Sigmoid colon (tissue), 7 donors: ENCODE data around the gene MARCHF9. TPM values are rescaled to one million over a fixed set of nuclear protein-coding genes. Genes with fewer than 3 reads are reported as not detected.

ENCODE experiments used
- DNase-seq: peaks from one replicate; pipeline ENCODE4 v3.0.0-alpha.2; 2019
- H3K27ac ChIP-seq, 4 donors: fragments of 200-600 bp; sonication (generic); one replicate each; pipeline ENCODE4 v1.5.1; 2016 to 2019; ENCODE audit warnings: mild to moderate bottlenecking in 1 of 4
- H3K27me3 ChIP-seq, 3 donors: fragments of 200-600 bp; sonication (generic); one replicate each; pipeline ENCODE4 v1.5.1; 2019; ENCODE audit warnings: mild to moderate bottlenecking in 1 of 3
- H3K36me3 ChIP-seq, 4 donors: fragments of 200-600 bp; sonication (generic); one replicate each; pipeline ENCODE4 v1.5.1; 2016 to 2019
- H3K4me1 ChIP-seq, 4 donors: fragments of 200-600 bp; sonication (generic); one replicate each; pipeline ENCODE4 v1.5.1; 2017 to 2019
- H3K4me3 ChIP-seq, 4 donors: fragments of 200-600 bp; sonication (generic); one replicate each; pipeline ENCODE4 v1.5.1; 2017 to 2019; ENCODE audit warnings: mild to moderate bottlenecking in 2 of 4, moderate library complexity in 1 of 4
- H3K9me3 ChIP-seq, 4 donors: fragments of 200-600 bp in 3 of 4; sonication (generic) in 3 of 4; one replicate each; pipeline versions ENCODE4 v1.5.1 to v1.6.1; 2013 to 2019
- CTCF ChIP-seq, 4 experiments: fragments of 450-650 bp in 3 of 4; fragments of 200-600 bp in 1 of 4; IDR thresholded peaks; one replicate each; pipeline ENCODE4 v1.5.1; 2016 to 2019; ENCODE audit warnings: antibody characterized with exemption in 4 of 4, mild to moderate bottlenecking in 3 of 4, moderate library complexity in 2 of 4
- EP300 ChIP-seq, 4 donors: sonication (generic); formaldehyde crosslinking; IDR thresholded peaks; one replicate each; pipeline ENCODE4 v1.6.1; 2017; ENCODE audit warnings: antibody characterized with exemption in 4 of 4
- POLR2A ChIP-seq, 2 donors: fragments of 450-650 bp; IDR thresholded peaks; one replicate each; pipeline ENCODE4 v1.6.1; 2016; ENCODE audit warnings: antibody characterized with exemption in 2 of 2, mild to moderate bottlenecking in 2 of 2, moderate library complexity in 2 of 2
- POLR2AphosphoS5 ChIP-seq, 4 donors: sonication (generic); formaldehyde crosslinking; IDR thresholded peaks; one replicate each; pipeline ENCODE4 v1.6.1; 2017; ENCODE audit warnings: antibody characterized with exemption in 4 of 4
- WGBS, 2 donors: extraction: QIAGEN DNeasy Blood & Tissue Kit; methylation state at CpG; one replicate each; pipeline ENCODE4 v1.1.7; 2013; 5-methylcytosine and 5-hydroxymethylcytosine counted together
- intact Hi-C: fragments of 100-400 bp; cut with DNase I; formaldehyde crosslinking; loops from one replicate; pipeline ENCODE4 v1.15.1; 2023
- polyA plus RNA-seq, 3 donors: library from polyadenylated mRNA; stranded (reverse); fragments of 200-250 nt; gene quantifications; one replicate each; pipeline ENCODE4 v1.2.3, GENCODE V29; 2013
- total RNA-seq, 4 donors: library from RNA; depleted of rRNA; stranded (reverse); fragments of >200 nt; gene quantifications; one replicate each; pipeline ENCODE4 v1.1.0, GENCODE V29; 2016
- donor health status: healthy with polysubstance abuse.
- donor health status: Bipolar disorder and iron deficiency.
- donor health status: healthy.

Gene MARCHF9
- total and polyA plus RNA-seq, 7 donors = 5.5 to 14.9 (median 7.9) TPM

GRCh38 chr12:57725851-57726150 is 29.1 kb upstream of the MARCHF9 start:
- H3K36me3 ChIP-seq = peaks cover 0 to 15% (median 2%) of the 10 kb centered on the region in 4 donors
- H3K27ac ChIP-seq = peak overlapping the region in 1 of 4 donors; percentile 56
- H3K9me3 ChIP-seq = no peaks in the 10 kb centered on the region
- DNase-seq = no peak
- peak overlapping the region; percentile 35 to 64 (median 52) for H3K4me3 ChIP-seq
- intact Hi-C loops = no loop called here
- 13 to 45% methylated on average over 10 of the region's 10 CpGs for WGBS, 2 donors
- H3K4me1 ChIP-seq = peaks cover 0 to 21% (median 17%) of the 10 kb centered on the region in 4 donors
- TF ChIP-seq POLR2AphosphoS5 (IDR thresholded peaks at IDR 0.05) (no peak), EP300 (IDR thresholded peaks at IDR 0.05) (no peak), CTCF (IDR thresholded peaks at IDR 0.05) (no peak), POLR2A (IDR thresholded peaks at IDR 0.05) (no peak)
- H3K27me3 ChIP-seq = peaks cover 0 to 42% (median 22%) of the 10 kb centered on the region in 3 donors

- intact Hi-C loops = no loop called here
- Histone ChIP-seq H3K36me3 (peaks cover 0 to 10% (median 0%) of the 10 kb centered on the region in 4 donors), H3K9me3 (no peaks in the 10 kb centered on the region), H3K4me1 (peaks cover 0 to 21% (median 17%) of the 10 kb centered on the region in 4 donors), H3K27me3 (peaks cover 0 to 47% (median 22%) of the 10 kb centered on the region in 3 donors), H3K27ac (peak overlapping the region; percentile 8 to 56 (median 32)), H3K4me3 (peak overlapping the region; percentile 35 to 64 (median 52))
- DNase-seq = peak; percentile 91
- 12 to 55% methylated on average over 79 of the region's 79 CpGs for WGBS, 2 donors
- peak in 1 of 4 donors; percentile 22 for TF ChIP-seq POLR2AphosphoS5 (IDR thresholded peaks at IDR 0.05)
- no peak for TF ChIP-seq EP300 (IDR thresholded peaks at IDR 0.05)
- peak; percentile 22 to 60 (median 56) for TF ChIP-seq CTCF (IDR thresholded peaks at IDR 0.05)
- TF ChIP-seq POLR2A (IDR thresholded peaks at IDR 0.05) = no peak
Measured at GRCh38 chr12:57726151-57726883, 28.6 kb upstream of the MARCHF9 start.

GRCh38 chr12:57726884-57727757 is 27.8 kb upstream of the MARCHF9 start:
- no peak for DNase-seq
- H3K27ac ChIP-seq = peak overlapping the region; percentile 8 to 56 (median 32)
- intact Hi-C loops = no loop called here
- peaks cover 0 to 52% (median 26%) of the 10 kb centered on the region in 3 donors for H3K27me3 ChIP-seq
- TF ChIP-seq CTCF (IDR thresholded peaks at IDR 0.05) = peak in 3 of 4 experiments; percentile 26 to 40 (median 27)
- no peak for TF ChIP-seq POLR2A (IDR thresholded peaks at IDR 0.05)
- H3K4me3 ChIP-seq = peak overlapping the region; percentile 35 to 64 (median 52)
- peaks cover 0 to 21% (median 17%) of the 10 kb centered on the region in 4 donors for H3K4me1 ChIP-seq
- WGBS, 2 donors = 16 to 58% methylated on average over 76 of the region's 76 CpGs
- no peaks in the 10 kb centered on the region for H3K9me3 ChIP-seq
- H3K36me3 ChIP-seq = peaks cover 0 to 2% (median 0%) of the 10 kb centered on the region in 4 donors

GRCh38 chr12:57727758-57728395 is 27.0 kb upstream of the MARCHF9 start:
- TF ChIP-seq EP300 (IDR thresholded peaks at IDR 0.05) = no peak
- no peak for TF ChIP-seq CTCF (IDR thresholded peaks at IDR 0.05)
- TF ChIP-seq POLR2A (IDR thresholded peaks at IDR 0.05) = no peak
- TF ChIP-seq POLR2AphosphoS5 (IDR thresholded peaks at IDR 0.05) = no peak
- no peak overlapping the region for H3K27ac ChIP-seq
- WGBS, 2 donors = 36 to 68% methylated on average over 21 of the region's 21 CpGs
- H3K4me3 ChIP-seq = no peak overlapping the region
- intact Hi-C loops = no loop called here
- no peak for DNase-seq
- no peaks in the 10 kb centered on the region for H3K36me3 ChIP-seq
- peaks cover 0 to 21% (median 17%) of the 10 kb centered on the region in 4 donors for H3K4me1 ChIP-seq
- no peaks in the 10 kb centered on the region for H3K9me3 ChIP-seq
- peaks cover 0 to 59% (median 30%) of the 10 kb centered on the region in 3 donors for H3K27me3 ChIP-seq
